Right cardiac atrium (tissue), 5 donors: Measurements from ENCODE around the gene PGM1. TPM values are rescaled to one million over a fixed set of nuclear protein-coding genes. Genes with fewer than 3 reads are reported as not detected.

Experiments used
- ATAC-seq, 2 donors: fragments of 200-7000 bp; cut with Tn5 transposase; one replicate each; pipeline versions ENCODE4 v1.8.0 to v1.9.1; 2020; ENCODE audit warnings: moderate library complexity in 2 of 2, mild to moderate bottlenecking in 1 of 2
- DNase-seq, 3 donors: peaks; one replicate each; pipeline ENCODE4 v3.0.0-alpha.2; 2020
- H3K27ac ChIP-seq: one replicate; pipeline ENCODE4 v1.5.1; 2013; ENCODE audit warnings: mild to moderate bottlenecking, low read length, control low read depth, moderate library complexity
- H3K27me3 ChIP-seq: one replicate; pipeline ENCODE4 v1.6.1; 2013; ENCODE audit not compliant: control insufficient read depth, insufficient read depth
- H3K4me1 ChIP-seq: one replicate; pipeline ENCODE4 v1.6.1; 2013; ENCODE audit warnings: low read length; ENCODE audit not compliant: control insufficient read depth, insufficient read depth
- H3K4me3 ChIP-seq: one replicate; pipeline ENCODE4 v1.5.1; 2013; ENCODE audit warnings: low read length, control low read depth
- H3K9me3 ChIP-seq: one replicate; pipeline ENCODE4 v1.6.1; 2013; ENCODE audit warnings: low read length; ENCODE audit not compliant: control insufficient read depth
- WGBS: extraction: QIAGEN DNeasy Blood & Tissue Kit; methylation state at CpG from one replicate; pipeline ENCODE4 v1.1.7; 2013; 5-methylcytosine and 5-hydroxymethylcytosine counted together
- intact Hi-C, 4 donors: fragments of 100-400 bp; cut with DNase I; formaldehyde crosslinking; loops; one replicate each; pipeline versions ENCODE4 v1.11.0 to v1.14.0; 2022 to 2023
- long read RNA-seq, 4 donors: library from polyadenylated mRNA; unstranded; transcript quantifications; one replicate each; pipeline ENCODE4 v2.0.0, GENCODE V29; 2020 to 2021
- polyA plus RNA-seq: library from polyadenylated mRNA; stranded (reverse); fragments of 200-250 nt; gene quantifications from one replicate; pipeline ENCODE4 v1.2.3, GENCODE V29; 2013
- total RNA-seq, 4 donors: library from RNA; stranded (reverse); fragmentation: NEBNext Ultra II Directional; extraction: Animal tissue kit (Norgen Biotek cat#: 25700); gene quantifications; one replicate each; pipeline ENCODE4 v1.2.1, GENCODE V29; 2021
- donor health status: healthy with polysubstance abuse.
- donor health status: DM: no; HTN: yes; CAD: no.
- donor health status: DM: no; HTN: no; CAD: no.
- donor health status: DM: no; HTN: yes; CAD: no; lungs with severe emphysema.
- donor health status: DM: yes; HTN: yes; CAD: no.

The PGM1 gene
- 100 to 1,000 TPM; 220 to 255 (median 232) TPM for total RNA-seq
- 96.2 TPM for polyA plus RNA-seq
- long read RNA-seq, donor 1, transcript PGM1-202 (11 exons, 2,472 nt) = major isoform, 658 of 700 reads
- long read RNA-seq, donor 1, partial matches to known transcripts = 33 of 700 reads
- long read RNA-seq, donor 1, other reads (novel, unspliced or antisense) = 9 of 700 reads
- long read RNA-seq, donor 2, transcript PGM1-202 (11 exons, 2,472 nt) = major isoform, 333 of 356 reads
- long read RNA-seq, donor 2, partial matches to known transcripts = 16 of 356 reads
- long read RNA-seq, donor 2, other reads (novel, unspliced or antisense) = 6 of 356 reads
- long read RNA-seq, donor 3, transcript PGM1-202 (11 exons, 2,472 nt) = major isoform, 1,658 of 1,756 reads
- long read RNA-seq, donor 3, transcript PGM1-201 (11 exons, 2,657 nt) = minor isoform, 5 of 1,756 reads
- long read RNA-seq, donor 3, partial matches to known transcripts = 57 of 1,756 reads
- long read RNA-seq, donor 3, other reads (novel, unspliced or antisense) = 36 of 1,756 reads
- long read RNA-seq, donor 4, transcript PGM1-202 (11 exons, 2,472 nt) = major isoform, 406 of 445 reads
- long read RNA-seq, donor 4, transcript PGM1-201 (11 exons, 2,657 nt) = minor isoform, 19 of 445 reads
- long read RNA-seq, donor 4, partial matches to known transcripts = 13 of 445 reads
- long read RNA-seq, donor 4, other reads (novel, unspliced or antisense) = 7 of 445 reads

DNA sequence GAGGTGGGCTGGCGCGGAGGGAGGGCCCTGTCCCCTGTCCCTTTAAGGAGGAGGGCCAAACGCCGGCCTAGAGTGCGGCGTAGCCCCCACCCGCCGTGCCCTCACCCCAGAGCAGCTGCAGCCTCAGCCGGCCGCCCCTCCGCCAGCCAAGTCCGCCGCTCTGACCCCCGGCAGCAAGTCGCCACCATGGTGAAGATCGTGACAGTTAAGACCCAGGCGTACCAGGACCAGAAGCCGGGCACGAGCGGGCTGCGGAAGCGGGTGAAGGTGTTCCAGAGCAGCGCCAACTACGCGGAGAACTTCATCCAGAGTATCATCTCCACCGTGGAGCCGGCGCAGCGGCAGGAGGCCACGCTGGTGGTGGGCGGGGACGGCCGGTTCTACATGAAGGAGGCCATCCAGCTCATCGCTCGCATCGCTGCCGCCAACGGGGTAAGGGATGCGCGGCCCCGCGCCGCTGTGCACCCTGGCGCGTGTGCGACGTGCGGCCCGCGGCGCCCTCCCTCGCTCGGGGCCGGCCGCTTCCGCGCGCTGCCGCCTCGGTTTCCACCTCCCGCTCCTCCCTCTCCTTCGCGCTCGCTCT is at the start of gene PGM1:
TSS of gene PGM1 (plus strand) at position 109 of the 583 bp plus-strand sequence. CDS start at position 187, 78 bp downstream.
- Histone ChIP-seq H3K4me3 (peak within 1 kb of the TSS; percentile 48), H3K27ac (peak within 1 kb of the TSS; percentile 66), H3K4me1 (no peaks in the 10 kb centered on the region), H3K27me3 (no peaks in the 10 kb centered on the region), H3K9me3 (no peaks in the 10 kb centered on the region)
- under 1% methylated on average over 64 of the region's 64 CpGs for WGBS
- intact Hi-C loops = no loop called here
- DNase-seq (peak; percentile 74 to 90 (median 87)), ATAC-seq (peak; percentile 85 to 90)

DNA sequence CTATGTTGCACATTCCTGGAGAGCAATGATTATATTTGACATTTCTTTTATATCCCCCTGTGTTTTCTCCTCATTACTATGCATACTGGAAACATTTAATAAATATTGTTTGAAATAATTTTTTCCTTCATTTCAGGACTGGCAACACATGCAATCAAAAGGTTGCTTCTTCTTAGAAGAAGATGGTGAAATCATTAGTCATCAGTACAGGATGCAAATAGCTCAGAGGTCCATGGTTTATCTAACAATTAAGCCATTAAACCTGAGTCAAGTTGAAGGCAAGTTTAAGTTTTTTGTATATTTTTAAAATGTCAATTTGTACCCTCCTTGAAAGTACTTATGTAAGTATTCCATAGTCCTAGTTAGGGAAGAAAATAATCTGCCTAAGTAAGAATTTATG is 47.4 kb upstream of the PGM1 start:
- intact Hi-C loops = no loop called here
- no peak for ATAC-seq
- no peaks in the 10 kb centered on the region for H3K4me1 ChIP-seq
- no peak for DNase-seq
- H3K27ac ChIP-seq = no peak overlapping the region
- H3K4me3 ChIP-seq = no peak overlapping the region
- no peaks in the 10 kb centered on the region for H3K27me3 ChIP-seq
- H3K9me3 ChIP-seq = no peaks in the 10 kb centered on the region

DNA sequence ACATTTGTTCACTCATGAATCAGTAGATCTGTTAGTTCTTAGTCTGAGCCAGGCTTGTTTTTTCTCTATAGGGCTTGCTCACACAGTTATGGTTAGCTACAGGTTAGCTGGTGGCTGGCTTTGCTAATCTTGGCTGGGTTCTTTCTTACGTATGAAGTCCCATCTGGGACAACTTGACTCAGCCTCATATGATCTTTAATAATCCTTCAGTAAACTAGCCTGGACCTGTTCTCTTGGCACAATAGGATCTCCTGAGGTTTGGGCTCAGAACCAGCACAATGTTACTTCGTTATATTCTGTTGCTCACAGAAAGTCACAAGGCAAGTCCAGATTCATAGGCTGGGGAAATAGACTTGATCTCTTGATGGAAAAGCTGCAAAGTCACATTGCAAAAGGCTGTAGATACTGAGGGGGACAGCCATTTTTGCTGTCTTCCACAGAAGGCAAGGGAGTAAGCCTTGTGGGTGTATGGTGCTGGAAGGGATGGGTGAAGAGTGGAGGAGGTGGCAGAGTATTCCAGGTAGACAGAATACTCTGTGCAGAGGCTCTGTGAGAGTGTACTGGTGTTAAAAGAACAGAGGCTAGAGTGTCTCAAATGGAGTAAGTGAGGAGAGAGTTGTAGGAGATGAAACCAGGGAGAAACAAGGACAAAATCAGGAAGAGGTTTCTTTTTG is 45.5 kb upstream of the PGM1 start:
- no peaks in the 10 kb centered on the region for H3K27me3 ChIP-seq
- no peaks in the 10 kb centered on the region for H3K4me1 ChIP-seq
- no peak overlapping the region for H3K27ac ChIP-seq
- H3K4me3 ChIP-seq = no peak overlapping the region
- intact Hi-C loops = no loop called here
- WGBS = 83% methylated on average over 2 of the region's 2 CpGs
- no peak for ATAC-seq
- no peak for DNase-seq
- no peaks in the 10 kb centered on the region for H3K9me3 ChIP-seq

DNA sequence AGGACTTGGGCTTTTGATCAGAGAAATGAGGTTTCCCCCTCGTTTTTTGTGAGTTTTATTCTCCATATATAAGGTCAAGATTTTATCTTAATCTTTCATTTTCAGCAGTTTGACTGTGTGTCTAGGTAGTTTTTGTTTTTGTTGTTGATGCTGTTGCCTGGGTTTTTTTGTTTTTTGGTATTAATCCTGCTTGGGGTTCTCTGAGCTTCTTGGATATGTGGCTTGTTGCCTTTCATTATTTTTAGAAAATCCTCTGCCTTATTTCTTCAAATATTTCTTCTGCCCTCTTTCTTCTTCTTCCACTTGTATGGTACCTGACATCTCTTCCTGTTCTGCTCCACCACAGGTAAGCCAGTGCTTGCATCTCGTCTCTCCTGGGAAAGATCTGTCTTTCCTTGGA is 44.9 kb upstream of the PGM1 start:
- WGBS = 94% methylated on average over 2 of the region's 2 CpGs
- intact Hi-C loops = no loop called here
- Histone ChIP-seq H3K4me3 (no peak overlapping the region), H3K9me3 (no peaks in the 10 kb centered on the region), H3K4me1 (no peaks in the 10 kb centered on the region), H3K27me3 (no peaks in the 10 kb centered on the region), H3K27ac (no peak overlapping the region)
- DNase-seq = no peak
- ATAC-seq = no peak

DNA sequence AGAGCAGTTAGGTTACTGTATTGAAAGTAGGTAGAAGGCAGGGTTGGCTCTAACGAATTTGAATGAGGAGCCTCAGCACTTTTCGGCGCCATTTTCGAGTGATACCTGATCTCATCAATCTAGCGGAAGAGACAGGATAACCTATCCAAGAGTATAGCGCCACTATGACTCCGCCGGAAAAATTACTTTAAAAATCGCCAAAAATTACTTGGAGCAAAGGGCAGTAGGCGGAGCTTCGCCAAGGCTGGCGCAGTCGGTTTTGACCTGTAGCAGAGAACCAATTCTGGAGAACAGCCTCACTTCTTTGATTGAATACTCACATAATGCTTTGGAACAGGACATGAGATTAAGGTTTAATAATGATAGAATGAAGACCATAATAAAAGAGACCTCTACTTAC is 44.3 kb upstream of the PGM1 start:
- H3K4me1 ChIP-seq = no peaks in the 10 kb centered on the region
- intact Hi-C loops = no loop called here
- no peak overlapping the region for H3K27ac ChIP-seq
- H3K27me3 ChIP-seq = no peaks in the 10 kb centered on the region
- no peak for DNase-seq
- ATAC-seq = no peak
- no peaks in the 10 kb centered on the region for H3K9me3 ChIP-seq
- 94% methylated on average over 13 of the region's 13 CpGs for WGBS
- no peak overlapping the region for H3K4me3 ChIP-seq

DNA sequence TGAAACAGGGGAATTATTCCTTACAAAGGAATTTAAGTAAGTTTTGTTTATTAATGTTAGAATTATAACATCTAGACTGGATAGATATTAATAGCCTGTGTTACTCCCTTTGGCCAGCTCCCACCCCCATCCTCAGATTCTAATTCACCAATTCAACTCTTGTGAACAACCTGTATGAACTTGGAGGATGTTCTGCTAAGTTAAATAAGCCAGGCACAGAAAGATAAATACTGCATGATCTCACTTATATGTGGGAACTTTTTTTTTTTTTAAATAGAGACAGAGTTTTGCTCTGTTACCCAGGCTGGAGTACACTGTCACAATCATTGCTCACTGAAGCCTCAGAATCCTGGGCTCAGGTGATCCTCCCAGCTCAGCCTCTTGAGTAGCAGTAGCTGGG is 37.7 kb upstream of the PGM1 start:
- ATAC-seq (no peak), DNase-seq (no peak)
- H3K9me3 ChIP-seq = no peaks in the 10 kb centered on the region
- H3K4me3 ChIP-seq = no peak overlapping the region
- intact Hi-C loops = no loop called here
- no peaks in the 10 kb centered on the region for H3K4me1 ChIP-seq
- no peak overlapping the region for H3K27ac ChIP-seq
- no peaks in the 10 kb centered on the region for H3K27me3 ChIP-seq

DNA sequence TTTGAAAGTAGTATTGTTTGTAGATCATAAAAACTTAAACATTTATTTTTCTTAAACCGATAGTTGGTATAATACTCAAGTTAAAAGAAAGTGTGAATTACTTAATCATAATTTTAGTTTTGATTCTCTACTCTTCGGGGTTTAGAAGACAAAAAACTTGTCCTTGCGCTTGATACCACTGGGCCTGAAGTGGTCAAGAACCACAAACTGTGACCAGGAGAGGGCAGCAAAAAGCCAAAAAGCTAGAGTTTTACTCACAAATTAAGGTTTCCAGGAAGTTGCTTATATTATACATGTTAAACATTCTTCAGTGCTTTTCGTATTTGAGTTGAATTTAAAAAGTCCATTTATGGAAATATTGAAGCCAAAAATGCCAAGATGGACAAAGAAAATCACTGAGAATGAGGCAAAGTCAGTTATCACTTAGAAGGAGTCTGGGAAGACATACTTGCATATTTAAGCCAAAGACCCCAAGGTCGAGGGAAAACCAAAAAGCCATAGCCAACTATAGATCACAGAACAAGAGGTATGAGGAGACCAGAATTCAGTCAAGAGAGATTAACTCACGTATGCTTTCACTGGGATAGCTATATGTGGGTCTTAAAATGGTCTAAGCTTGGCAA is 35.7 kb upstream of the PGM1 start:
- ATAC-seq = no peak
- WGBS = 74% methylated on average over 6 of the region's 6 CpGs
- no peaks in the 10 kb centered on the region for H3K4me1 ChIP-seq
- no peak overlapping the region for H3K27ac ChIP-seq
- no peak overlapping the region for H3K4me3 ChIP-seq
- H3K9me3 ChIP-seq = no peaks in the 10 kb centered on the region
- intact Hi-C loops = no loop called here
- no peaks in the 10 kb centered on the region for H3K27me3 ChIP-seq
- no peak for DNase-seq

DNA sequence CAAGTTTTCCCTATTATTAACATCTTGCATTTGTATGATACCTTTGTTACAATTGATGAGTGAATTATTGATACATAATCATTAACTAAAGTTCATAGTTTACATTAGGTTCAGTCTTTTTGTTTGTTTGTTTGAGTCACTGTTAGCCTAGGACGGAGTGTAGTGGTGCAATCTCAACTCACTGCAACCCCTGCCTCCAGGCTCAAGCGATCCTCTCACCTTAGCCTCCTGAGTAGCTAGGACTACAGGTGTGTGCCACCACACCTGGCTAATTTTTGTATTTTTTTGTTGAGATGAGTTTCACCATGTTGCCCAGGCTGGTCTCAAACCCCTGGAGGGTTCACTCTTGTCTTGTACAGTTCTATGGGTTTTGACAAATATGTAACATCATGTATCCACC is 33.9 kb upstream of the PGM1 start:
- ATAC-seq = no peak
- Histone ChIP-seq H3K4me1 (no peaks in the 10 kb centered on the region), H3K27ac (no peak overlapping the region), H3K27me3 (no peaks in the 10 kb centered on the region), H3K4me3 (no peak overlapping the region), H3K9me3 (no peaks in the 10 kb centered on the region)
- DNase-seq = no peak
- intact Hi-C loops = no loop called here
- WGBS = 98% methylated on average over 2 of the region's 2 CpGs

DNA sequence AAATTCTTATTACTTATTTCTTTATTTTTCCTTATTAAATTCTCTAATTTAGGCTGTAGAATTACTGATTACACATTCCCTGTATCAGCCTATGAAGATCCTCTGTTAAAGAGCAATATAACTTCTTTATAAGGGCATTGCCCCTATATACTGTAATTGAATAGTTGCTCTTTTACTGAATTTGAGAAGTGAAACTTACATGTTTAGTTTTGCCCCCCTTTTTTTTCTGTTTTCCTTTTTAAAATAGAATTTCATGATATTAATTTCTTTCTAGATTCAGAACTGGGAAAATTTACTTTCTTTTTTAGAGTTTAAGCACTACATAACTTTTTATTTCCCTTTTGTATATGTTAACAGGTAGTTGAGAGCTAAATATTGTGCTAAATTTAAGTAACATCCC is 29.5 kb upstream of the PGM1 start:
- H3K4me1 ChIP-seq = no peaks in the 10 kb centered on the region
- H3K27me3 ChIP-seq = no peaks in the 10 kb centered on the region
- ATAC-seq = no peak
- DNase-seq = no peak
- H3K9me3 ChIP-seq = no peaks in the 10 kb centered on the region
- intact Hi-C loops = no loop called here
- no peak overlapping the region for H3K27ac ChIP-seq
- no peak overlapping the region for H3K4me3 ChIP-seq

DNA sequence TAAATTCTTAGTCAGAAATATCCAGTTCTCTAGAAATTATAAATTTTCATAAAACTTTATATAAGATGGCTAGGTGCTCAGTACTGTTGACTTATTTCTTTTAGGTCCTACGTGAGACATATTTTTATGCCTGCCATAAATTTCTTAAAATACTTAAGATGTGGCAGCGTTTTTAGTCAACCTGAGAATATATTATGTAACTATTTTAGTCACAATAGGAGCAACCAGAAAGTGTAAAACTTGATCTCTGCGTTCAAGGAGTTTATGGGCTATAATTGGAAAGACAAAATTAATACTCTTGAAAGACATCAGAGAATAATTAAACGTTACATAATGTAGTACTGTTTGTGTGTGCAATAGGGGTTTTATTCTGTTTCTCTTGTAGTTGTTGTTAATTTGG is 24.1 kb upstream of the PGM1 start:
- intact Hi-C loops = no loop called here
- no peaks in the 10 kb centered on the region for H3K4me1 ChIP-seq
- H3K27me3 ChIP-seq = no peaks in the 10 kb centered on the region
- no peak for DNase-seq
- ATAC-seq = no peak
- H3K9me3 ChIP-seq = no peaks in the 10 kb centered on the region
- no peak overlapping the region for H3K27ac ChIP-seq
- WGBS = 90% methylated on average over 4 of the region's 4 CpGs
- H3K4me3 ChIP-seq = no peak overlapping the region
